Ishikawa (cell line): ENCODE measurements around the gene RPAP3.

ENCODE experiments used
- CEBPB ChIP-seq: IDR thresholded peaks from 2 replicates; pipeline ENCODE4 v1.6.1; 2012
- CREB1 ChIP-seq: IDR thresholded peaks from 2 replicates; pipeline ENCODE4 v1.6.1; 2012; ENCODE audit warnings: low read depth
- FOXM1 ChIP-seq: IDR thresholded peaks from 2 replicates; pipeline ENCODE4 v1.6.1; 2012; ENCODE audit warnings: low read depth, borderline replicate concordance
- MAX ChIP-seq: IDR thresholded peaks from 2 replicates; pipeline ENCODE4 v1.6.1; 2012
- RAD21 ChIP-seq: IDR thresholded peaks from 2 replicates; pipeline ENCODE4 v1.6.1; 2012; ENCODE audit warnings: low read depth
- REST ChIP-seq: IDR thresholded peaks from 2 replicates; pipeline ENCODE4 v1.6.1; 2012; ENCODE audit warnings: low read depth, mild to moderate bottlenecking
- TCF12 ChIP-seq: IDR thresholded peaks from 2 replicates; pipeline ENCODE4 v1.6.1; 2012; ENCODE audit warnings: low read depth
- YY1 ChIP-seq: IDR thresholded peaks from 2 replicates; pipeline ENCODE4 v1.6.1; 2012; ENCODE audit warnings: low read depth

- TF ChIP-seq CEBPB (no peak), TCF12 (no peak), MAX (no peak), RAD21 (no peak), REST (no peak), CREB1 (no peak), FOXM1 (no peak), YY1 (no peak)
Observed at GRCh38 chr12:47732504-47732903, 26.7 kb upstream of the RPAP3 start.
